Subcutaneous abdominal adipose tissue (tissue), 5 donors: ENCODE data around the gene OTUD4.

Source experiments
- H3K27ac ChIP-seq: one replicate; pipeline ENCODE4 v1.7.0; 2013; ENCODE audit warnings: low read depth, mild to moderate bottlenecking, inconsistent platforms, low read length, moderate library complexity
- H3K27me3 ChIP-seq, 5 donors: one replicate each; pipeline ENCODE4 v1.7.0; 2013; ENCODE audit warnings: low read length in 5 of 5, inconsistent platforms in 1 of 5; ENCODE audit not compliant: control insufficient read depth in 5 of 5, insufficient read depth in 4 of 5
- H3K36me3 ChIP-seq, 5 donors: one replicate each; pipeline ENCODE4 v1.7.0; 2013; ENCODE audit warnings: low read length in 5 of 5; ENCODE audit not compliant: control insufficient read depth in 5 of 5, insufficient read depth in 5 of 5
- H3K4me1 ChIP-seq, 5 donors: one replicate each; pipeline ENCODE4 v1.7.0; 2013; ENCODE audit warnings: low read length in 5 of 5, mild to moderate bottlenecking in 3 of 5, moderate library complexity in 1 of 5; ENCODE audit not compliant: control insufficient read depth in 5 of 5, insufficient read depth in 5 of 5
- H3K4me3 ChIP-seq, 5 donors: one replicate each; pipeline ENCODE4 v1.7.0; 2013; ENCODE audit warnings: low read length in 5 of 5, low read depth in 1 of 5
- H3K9ac ChIP-seq, 5 donors: one replicate each; pipeline ENCODE4 v1.7.0; 2013; ENCODE audit warnings: low read length in 5 of 5, mild to moderate bottlenecking in 4 of 5, moderate library complexity in 3 of 5
- H3K9me3 ChIP-seq, 5 donors: one replicate each; pipeline ENCODE4 v1.7.0; 2013; ENCODE audit warnings: low read length in 5 of 5; ENCODE audit not compliant: control insufficient read depth in 5 of 5
- donor health status: healthy.
- donor health status: healthy.
- donor health status: healthy.
- donor health status: healthy.
- donor health status: healthy.

Gene OTUD4

GRCh38 chr4:145200366-145200765, 20.0 kb upstream of the OTUD4 start:
- Histone ChIP-seq H3K9me3 (no peaks in the 10 kb centered on the region), H3K4me1 (no peaks in the 10 kb centered on the region), H3K9ac (no peak overlapping the region), H3K4me3 (no peak overlapping the region), H3K27me3 (no peaks in the 10 kb centered on the region), H3K27ac (no peak overlapping the region), H3K36me3 (no peaks in the 10 kb centered on the region)

DNA sequence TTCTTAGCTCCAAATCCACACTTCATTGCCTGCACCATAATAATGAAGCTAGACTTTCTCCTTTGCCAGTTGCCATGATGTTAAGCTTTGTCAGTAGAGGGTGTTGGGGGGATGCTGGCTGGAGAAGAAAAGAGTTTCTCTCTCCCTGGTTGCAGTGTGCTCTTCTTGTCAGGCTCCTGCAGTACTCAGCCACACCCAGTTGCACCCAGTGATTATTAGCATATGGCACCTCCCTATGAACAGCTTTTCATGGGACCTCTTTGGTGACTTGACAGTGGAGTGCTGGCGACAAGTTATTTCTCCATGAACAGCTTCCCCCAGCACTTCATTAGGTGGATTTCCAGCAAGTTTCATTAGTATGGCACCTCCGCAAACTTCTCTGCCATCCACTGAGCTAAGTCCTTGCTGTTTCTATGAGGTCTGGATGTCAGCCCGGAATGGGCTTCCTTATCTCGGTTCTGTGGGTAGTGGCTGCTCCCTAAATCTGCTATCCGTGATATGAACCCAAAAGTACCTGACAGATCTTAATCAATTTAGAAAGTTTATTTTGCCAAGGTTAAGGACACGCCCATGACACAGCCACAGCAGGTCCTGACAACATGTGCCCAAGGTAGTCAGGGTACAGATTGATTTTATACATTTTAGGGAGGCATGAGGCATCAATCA, 18.8 kb upstream of the OTUD4 start:
- Histone ChIP-seq H3K4me3 (no peak overlapping the region), H3K9ac (no peak overlapping the region), H3K27ac (no peak overlapping the region), H3K9me3 (no peaks in the 10 kb centered on the region), H3K4me1 (no peaks in the 10 kb centered on the region), H3K27me3 (no peaks in the 10 kb centered on the region), H3K36me3 (no peaks in the 10 kb centered on the region)

- no peak overlapping the region for H3K27ac ChIP-seq
- H3K36me3 ChIP-seq = no peaks in the 10 kb centered on the region
- no peak overlapping the region for H3K4me3 ChIP-seq
Observed at GRCh38 chr4:145196747-145197146, 16.4 kb upstream of the OTUD4 start.

GRCh38 chr4:145195167-145195952, 15.0 kb upstream of the OTUD4 start:
- Histone ChIP-seq H3K4me3 (no peak overlapping the region), H3K9ac (no peak overlapping the region), H3K27me3 (no peaks in the 10 kb centered on the region), H3K27ac (no peak overlapping the region), H3K9me3 (no peaks in the 10 kb centered on the region), H3K4me1 (no peaks in the 10 kb centered on the region), H3K36me3 (no peaks in the 10 kb centered on the region)

More at GRCh38 chr4:145196747-145197146, 16.4 kb upstream of the OTUD4 start:
- no peaks in the 10 kb centered on the region for H3K4me1 ChIP-seq
- no peak overlapping the region for H3K9ac ChIP-seq
- H3K9me3 ChIP-seq = no peaks in the 10 kb centered on the region
- no peaks in the 10 kb centered on the region for H3K27me3 ChIP-seq

DNA sequence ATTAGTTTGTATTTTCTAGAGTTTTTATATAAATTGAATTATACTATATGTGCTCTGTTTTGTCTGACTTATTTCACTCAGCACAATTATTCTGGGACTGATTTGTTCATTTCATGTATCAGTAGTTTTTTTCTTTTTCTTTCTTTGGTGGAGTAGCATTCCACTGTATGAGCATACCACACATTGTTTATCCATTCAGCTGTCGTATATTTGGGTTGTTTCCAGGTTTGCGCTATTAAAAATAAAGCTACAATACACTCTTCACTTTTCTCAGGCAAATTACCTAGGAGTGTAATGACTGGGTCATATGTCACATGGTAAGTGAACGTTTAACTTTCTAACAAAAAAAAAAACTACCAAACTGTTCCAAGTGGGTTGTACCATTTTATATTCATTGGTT, 9.6 kb upstream of the OTUD4 start:
- H3K27me3 ChIP-seq = no peaks in the 10 kb centered on the region
- H3K36me3 ChIP-seq = no peaks in the 10 kb centered on the region
- H3K9me3 ChIP-seq = no peaks in the 10 kb centered on the region
- no peak overlapping the region for H3K9ac ChIP-seq
- no peak overlapping the region for H3K4me3 ChIP-seq
- no peaks in the 10 kb centered on the region for H3K4me1 ChIP-seq
- H3K27ac ChIP-seq = no peak overlapping the region

DNA sequence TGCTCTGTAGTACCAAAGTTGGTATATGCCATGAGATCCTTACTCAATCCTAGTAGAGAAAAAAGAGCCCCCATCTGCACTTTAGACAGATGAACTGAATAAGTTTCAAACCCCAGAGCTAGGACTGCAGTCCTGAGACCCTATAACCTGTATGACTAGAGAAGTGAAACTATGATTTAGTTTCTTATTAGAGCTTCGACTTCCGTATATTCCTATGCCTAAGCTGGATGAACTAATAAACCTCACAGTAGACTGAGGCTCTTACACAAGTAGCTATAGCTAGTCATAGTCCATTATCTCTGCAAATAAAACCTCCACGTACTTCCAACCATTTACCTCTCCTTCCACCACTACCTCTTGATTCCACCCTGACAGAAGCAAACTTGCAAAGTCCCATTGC, 6.3 kb upstream of the OTUD4 start:
- Histone ChIP-seq H3K27ac (no peak overlapping the region), H3K4me3 (no peak overlapping the region), H3K36me3 (no peaks in the 10 kb centered on the region), H3K27me3 (no peaks in the 10 kb centered on the region), H3K9me3 (no peaks in the 10 kb centered on the region), H3K9ac (no peak overlapping the region), H3K4me1 (no peaks in the 10 kb centered on the region)

DNA sequence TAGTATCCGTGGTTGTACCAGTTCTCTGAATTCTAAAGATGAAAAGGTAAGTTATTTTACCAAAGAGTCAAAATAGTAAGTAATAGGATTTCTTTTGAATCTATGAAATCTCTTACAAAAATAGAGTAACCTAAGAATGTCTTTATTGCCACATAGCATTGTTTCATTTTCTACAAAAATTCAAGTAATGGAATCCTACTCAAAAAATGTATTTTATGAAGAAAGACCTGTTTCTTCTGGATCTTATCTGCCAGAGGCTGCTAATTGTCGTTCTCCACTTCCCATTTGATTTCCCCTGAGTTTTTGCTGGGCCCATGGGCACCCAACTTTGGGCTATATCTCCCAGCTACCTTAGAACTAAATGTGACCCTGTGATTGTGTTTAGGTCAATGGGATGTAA, 3.2 kb upstream of the OTUD4 start:
- Histone ChIP-seq H3K36me3 (no peaks in the 10 kb centered on the region), H3K9me3 (no peaks in the 10 kb centered on the region), H3K27me3 (no peaks in the 10 kb centered on the region), H3K9ac (no peak overlapping the region), H3K4me1 (peaks cover 4 to 16% (median 13%) of the 10 kb centered on the region in 5 donors), H3K27ac (no peak overlapping the region), H3K4me3 (no peak overlapping the region)

- H3K27me3 ChIP-seq = no peaks in the 10 kb centered on the region
- H3K4me1 ChIP-seq = peaks cover 4 to 22% (median 18%) of the 10 kb centered on the region in 5 donors
- no peaks in the 10 kb centered on the region for H3K36me3 ChIP-seq
- H3K9me3 ChIP-seq = no peaks in the 10 kb centered on the region
- H3K27ac ChIP-seq = no peak overlapping the region
- no peak overlapping the region for H3K9ac ChIP-seq
- no peak overlapping the region for H3K4me3 ChIP-seq
Observed at GRCh38 chr4:145183023-145183422, 2.6 kb upstream of the OTUD4 start.

GRCh38 chr4:145182222-145182621, 1.8 kb upstream of the OTUD4 start:
- H3K4me3 ChIP-seq = no peak overlapping the region
- H3K9ac ChIP-seq = no peak overlapping the region
- no peak overlapping the region for H3K27ac ChIP-seq
- H3K36me3 ChIP-seq = no peaks in the 10 kb centered on the region
- H3K27me3 ChIP-seq = no peaks in the 10 kb centered on the region
- H3K9me3 ChIP-seq = no peaks in the 10 kb centered on the region
- peaks cover 4 to 30% (median 26%) of the 10 kb centered on the region in 5 donors for H3K4me1 ChIP-seq

- no peaks in the 10 kb centered on the region for H3K36me3 ChIP-seq
- H3K27me3 ChIP-seq = no peaks in the 10 kb centered on the region
- H3K4me3 ChIP-seq = peak overlapping the region; percentile 79 to 96 (median 87)
- H3K4me1 ChIP-seq = peaks cover 4 to 37% (median 33%) of the 10 kb centered on the region in 5 donors
- H3K27ac ChIP-seq = peak overlapping the region; percentile 74
- H3K9ac ChIP-seq = peak overlapping the region; percentile 56 to 88 (median 84)
- no peaks in the 10 kb centered on the region for H3K9me3 ChIP-seq
Observed at GRCh38 chr4:145181091-145181501, 707 bp upstream of the OTUD4 start.
